VCaP (cell line): ENCODE data around the gene CBFB.
"Not testable (repeated sequence)": the region's sequence is repeated elsewhere in the genome, so short reads cannot be mapped to it uniquely, and the experiment has no call there.

Source experiments
- H3K27ac ChIP-seq: fragments of 450-650 bp; 2 replicates; pipeline ENCODE4 v1.5.1; 2017
- CTCF ChIP-seq: fragments of 450-650 bp; conservative IDR thresholded peaks from 2 replicates; pipeline ENCODE4 v1.5.1; 2017; ENCODE audit warnings: mild to moderate bottlenecking, moderate library complexity

CBFB gene

GRCh38 chr16:67028696-67029253, at the start of gene CBFB:
TSS of gene CBFB (plus strand) at chr16:67029149. CDS start at chr16:67029408, 259 bp downstream.
- no peak for TF ChIP-seq CTCF
- peak within 1 kb of the TSS; percentile 87 for H3K27ac ChIP-seq

GRCh38 chr16:66983033-66983432, 45.9 kb upstream of the CBFB start:
- no peak overlapping the region for H3K27ac ChIP-seq
- no peak for TF ChIP-seq CTCF

- no peak for TF ChIP-seq CTCF
- H3K27ac ChIP-seq = no peak overlapping the region
These were observed 44.0 kb upstream of the CBFB start for GRCh38 chr16:66984892-66985311.

GRCh38 chr16:66986559-66986958, 42.4 kb upstream of the CBFB start:
- H3K27ac ChIP-seq = no peak overlapping the region
- TF ChIP-seq CTCF = no peak

- no peak for TF ChIP-seq CTCF
- H3K27ac ChIP-seq = no peak within 1 kb of the TSS
These were observed 40.7 kb upstream of the CBFB start, which contains the start of gene CES4A for GRCh38 chr16:66988197-66988788. TSS of gene CES4A (plus strand) at chr16:66988589. CDS start at chr16:66988773, 184 bp downstream.

GRCh38 chr16:66991545-66992077, 37.3 kb upstream of the CBFB start:
- no peak for TF ChIP-seq CTCF

GRCh38 chr16:66993558-66993957, 35.4 kb upstream of the CBFB start:
- H3K27ac ChIP-seq = not testable (repeated sequence)

More at GRCh38 chr16:66991545-66992077, 37.3 kb upstream of the CBFB start:
- no peak overlapping the region for H3K27ac ChIP-seq
